Activated T-cell treated with anti-CD3 and anti-CD28 coated beads, Interleukin-2, amount 50 U/mL, for 72 hours (primary cell): ENCODE results near the gene GRIP2. TPM values are rescaled to one million over a fixed set of nuclear protein-coding genes. Genes with fewer than 3 reads are reported as not detected.

Source experiments
- ATAC-seq, 2 donors: fragments of 150-1000 bp; cut with Tn5 transposase; replicated peaks in 1 of 2; 2 replicates each; pipeline ENCODE4 v1.10.0; 2021; ENCODE audit warnings: moderate library complexity in 2 of 2, mild to moderate bottlenecking in 1 of 2
- DNase-seq, 2 donors: peaks; one replicate each; pipeline ENCODE4 v3.0.0; 2021 to 2022; ENCODE audit warnings: mixed read lengths in 1 of 2
- H3K27ac Mint-ChIP-seq: one replicate; pipeline ENCODE4 v1.8.0; 2022; ENCODE audit warnings: mild to moderate bottlenecking, moderate library complexity, mixed read lengths
- H3K27me3 Mint-ChIP-seq: one replicate; pipeline ENCODE4 v1.8.0; 2022; ENCODE audit warnings: low read depth, mixed read lengths
- H3K36me3 Mint-ChIP-seq, 2 donors: one replicate each; pipeline ENCODE4 v1.8.0; 2022; ENCODE audit warnings: mixed read lengths in 2 of 2, mild to moderate bottlenecking in 1 of 2; ENCODE audit not compliant: insufficient read depth in 2 of 2
- H3K4me1 Mint-ChIP-seq: one replicate; pipeline ENCODE4 v1.8.0; 2022; ENCODE audit warnings: low read depth, mixed read lengths
- H3K4me3 Mint-ChIP-seq, 2 donors: one replicate each; pipeline ENCODE4 v1.8.0; 2022; ENCODE audit warnings: mild to moderate bottlenecking in 2 of 2, mixed read lengths in 2 of 2, moderate library complexity in 2 of 2
- H3K9me3 Mint-ChIP-seq, 2 donors: one replicate each; pipeline ENCODE4 v1.8.0; 2022; ENCODE audit warnings: mixed read lengths in 2 of 2
- total RNA-seq, 2 donors: library from RNA; stranded (reverse); gene quantifications; one replicate each; pipeline ENCODE4 v1.2.3, GENCODE V29; 2022

The GRIP2 gene
- total RNA-seq, 2 donors from 2014 or later = 0.07 TPM; not detected in 1

GRCh38 chr3:14542656-14543055, 2.5 kb upstream of the GRIP2 start:
- H3K27me3 Mint-ChIP-seq = peaks cover 20% of the 10 kb centered on the region

GRCh38 chr3:14541646-14542045, 1.5 kb upstream of the GRIP2 start:
- Mint-ChIP-seq H3K4me1 (no peaks in the 10 kb centered on the region), H3K27me3 (peaks cover 13% of the 10 kb centered on the region), H3K27ac (no peak overlapping the region), H3K36me3 (no peaks in the 10 kb centered on the region), H3K4me3 (no peak overlapping the region), H3K9me3 (no peaks in the 10 kb centered on the region)
- ATAC-seq (no peak), DNase-seq (no peak)

More at GRCh38 chr3:14542656-14543055, 2.5 kb upstream of the GRIP2 start:
- Mint-ChIP-seq H3K36me3 (no peaks in the 10 kb centered on the region), H3K4me1 (no peaks in the 10 kb centered on the region), H3K9me3 (no peaks in the 10 kb centered on the region), H3K4me3 (no peak overlapping the region), H3K27ac (no peak overlapping the region)
- ATAC-seq (no peak), DNase-seq (no peak)

GRCh38 chr3:14540821-14541385, 761 bp upstream of the GRIP2 start:
- H3K27me3 Mint-ChIP-seq = peaks cover 5% of the 10 kb centered on the region
- ATAC-seq = no peak
- no peak overlapping the region for H3K4me3 Mint-ChIP-seq
- no peaks in the 10 kb centered on the region for H3K9me3 Mint-ChIP-seq
- H3K4me1 Mint-ChIP-seq = no peaks in the 10 kb centered on the region
- H3K36me3 Mint-ChIP-seq = no peaks in the 10 kb centered on the region
- no peak for DNase-seq
- no peak overlapping the region for H3K27ac Mint-ChIP-seq

GRCh38 chr3:14539384-14539741, 779 bp downstream of the GRIP2 start:
- DNase-seq (no peak), ATAC-seq (no peak)
- H3K4me1 Mint-ChIP-seq = no peaks in the 10 kb centered on the region
- H3K27ac Mint-ChIP-seq = no peak overlapping the region
- no peak overlapping the region for H3K4me3 Mint-ChIP-seq
- no peaks in the 10 kb centered on the region for H3K36me3 Mint-ChIP-seq
- H3K9me3 Mint-ChIP-seq = no peaks in the 10 kb centered on the region
- no peaks in the 10 kb centered on the region for H3K27me3 Mint-ChIP-seq

- Mint-ChIP-seq H3K27ac (no peak overlapping the region), H3K4me3 (no peak overlapping the region), H3K27me3 (no peaks in the 10 kb centered on the region), H3K36me3 (no peaks in the 10 kb centered on the region), H3K4me1 (no peaks in the 10 kb centered on the region), H3K9me3 (no peaks in the 10 kb centered on the region)
- ATAC-seq (no peak), DNase-seq (no peak)
These were observed 1.6 kb downstream of the GRIP2 start for GRCh38 chr3:14538451-14539088.

- H3K36me3 Mint-ChIP-seq = no peaks in the 10 kb centered on the region
- H3K27ac Mint-ChIP-seq = no peak overlapping the region
- H3K4me1 Mint-ChIP-seq = no peaks in the 10 kb centered on the region
- H3K9me3 Mint-ChIP-seq = no peaks in the 10 kb centered on the region
- H3K27me3 Mint-ChIP-seq = peaks cover 4% of the 10 kb centered on the region
- H3K4me3 Mint-ChIP-seq = no peak overlapping the region
- DNase-seq = no peak
- no peak for ATAC-seq
These were observed 2.3 kb downstream of the GRIP2 start for GRCh38 chr3:14537590-14538450.

- Mint-ChIP-seq H3K27ac (no peak overlapping the region), H3K27me3 (peaks cover 4% of the 10 kb centered on the region), H3K9me3 (no peaks in the 10 kb centered on the region), H3K4me3 (no peak overlapping the region), H3K4me1 (no peaks in the 10 kb centered on the region), H3K36me3 (no peaks in the 10 kb centered on the region)
- DNase-seq = no peak
- ATAC-seq = no peak
These were observed 3.1 kb downstream of the GRIP2 start for GRCh38 chr3:14536837-14537589.

GRCh38 chr3:14536055-14536815, 3.9 kb downstream of the GRIP2 start:
- Mint-ChIP-seq H3K27ac (no peak overlapping the region), H3K9me3 (no peaks in the 10 kb centered on the region), H3K4me1 (no peaks in the 10 kb centered on the region), H3K36me3 (no peaks in the 10 kb centered on the region), H3K27me3 (peaks cover 4% of the 10 kb centered on the region), H3K4me3 (no peak overlapping the region)
- ATAC-seq = no peak
- DNase-seq = no peak

- Mint-ChIP-seq H3K4me1 (no peaks in the 10 kb centered on the region), H3K4me3 (no peak overlapping the region), H3K27me3 (peaks cover 4% of the 10 kb centered on the region), H3K36me3 (no peaks in the 10 kb centered on the region), H3K9me3 (no peaks in the 10 kb centered on the region), H3K27ac (no peak overlapping the region)
- DNase-seq (no peak), ATAC-seq (no peak)
These were observed 4.5 kb downstream of the GRIP2 start for GRCh38 chr3:14535616-14536015.

- Mint-ChIP-seq H3K9me3 (no peaks in the 10 kb centered on the region), H3K36me3 (no peaks in the 10 kb centered on the region), H3K4me1 (no peaks in the 10 kb centered on the region), H3K4me3 (no peak overlapping the region), H3K27me3 (peaks cover 10% of the 10 kb centered on the region), H3K27ac (no peak overlapping the region)
- DNase-seq = no peak
- ATAC-seq = no peak
These were observed 5.5 kb downstream of the GRIP2 start for GRCh38 chr3:14534516-14535191.

GRCh38 chr3:14533457-14533958, 6.6 kb downstream of the GRIP2 start:
- H3K27ac Mint-ChIP-seq = no peak overlapping the region
- ATAC-seq = no peak
- no peak overlapping the region for H3K4me3 Mint-ChIP-seq
- no peak for DNase-seq
- no peaks in the 10 kb centered on the region for H3K4me1 Mint-ChIP-seq
- no peaks in the 10 kb centered on the region for H3K9me3 Mint-ChIP-seq
- peaks cover 10% of the 10 kb centered on the region for H3K27me3 Mint-ChIP-seq
- H3K36me3 Mint-ChIP-seq = no peaks in the 10 kb centered on the region
